HG03025 (cell line): ENCODE data around the gene OR51A7.
"Not testable (repeated sequence)": the region's sequence is repeated elsewhere in the genome, so short reads cannot be mapped to it uniquely, and the experiment has no call there.

Experiments used
- ATAC-seq: cut with Tn5 transposase; IDR thresholded peaks from one replicate; pipeline ENCODE4 v1.9.1; 2021; ENCODE audit warnings: mild to moderate bottlenecking, moderate library complexity; ENCODE audit not compliant: unreplicated experiment, low FRiP score

The OR51A7 gene

DNA sequence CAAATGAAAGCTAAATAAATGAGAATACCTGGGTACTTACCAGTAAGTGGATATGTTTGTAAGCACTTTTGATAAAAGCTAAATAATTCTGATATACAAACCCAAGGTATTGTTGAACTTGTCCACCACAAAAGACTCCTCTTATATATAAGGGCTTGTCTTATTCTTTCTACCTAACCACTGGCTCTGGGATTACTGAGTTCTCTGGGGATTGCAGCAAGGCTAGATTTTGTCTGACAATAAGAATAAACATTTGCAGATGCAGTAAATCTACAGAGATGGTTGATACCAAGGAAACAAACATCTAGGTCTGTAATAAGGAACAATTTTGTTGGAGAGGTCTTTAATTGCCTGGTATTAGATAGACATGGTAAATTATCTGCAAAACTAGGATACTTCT lies 43.9 kb downstream of the OR51A7 start, which contains the start of gene OR51A4:
Gene OR51A4, minus strand, starts transcription at position 101 of the 400 bp plus-strand sequence. CDS start 505 bp downstream, outside the sequence.
- ATAC-seq, result no peak

DNA sequence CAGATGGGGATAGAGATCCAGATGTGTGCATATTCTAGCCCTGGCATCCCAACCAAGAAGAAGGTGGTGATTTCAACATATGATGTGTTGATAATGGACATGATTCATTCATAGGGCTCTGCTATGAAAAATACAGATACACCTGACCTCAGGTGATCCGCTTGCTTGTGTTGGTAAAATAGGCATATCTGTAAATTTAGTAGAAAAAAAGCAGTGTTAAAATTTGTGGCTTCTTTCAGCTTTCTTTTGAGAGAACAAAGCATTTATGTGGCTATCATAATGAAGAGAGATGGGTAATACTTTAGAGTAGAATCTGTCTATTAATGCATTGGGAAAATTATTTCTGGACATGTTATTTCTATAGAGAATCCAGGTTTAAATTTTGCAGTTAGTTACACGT lies 52.0 kb downstream of the OR51A7 start, which contains the start of gene OR51A2:
Gene OR51A2, minus strand, starts transcription at position 101 of the 400 bp plus-strand sequence. Its CDS starts 0 bp downstream, at position 101.
- not testable (repeated sequence) for ATAC-seq

DNA sequence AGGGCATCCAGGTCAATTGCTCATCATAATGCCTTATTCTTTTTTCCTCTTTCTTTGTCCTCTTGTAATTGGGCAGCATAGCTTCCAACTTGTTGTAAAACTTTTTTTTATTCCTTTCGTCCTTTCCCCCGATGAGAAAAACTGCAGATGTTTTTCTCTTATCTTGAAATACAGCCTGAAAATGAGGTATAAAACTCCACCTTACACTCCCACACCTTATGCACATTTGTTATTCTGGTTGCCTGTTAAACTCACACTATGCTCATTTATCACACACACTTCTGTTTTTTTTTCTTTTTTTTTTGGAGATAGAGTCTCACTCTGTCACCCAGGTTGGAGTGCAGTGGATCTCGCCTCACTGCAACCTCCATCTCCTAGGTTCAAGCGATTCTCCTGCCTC lies 53.8 kb downstream of the OR51A7 start:
- ATAC-seq, result no peak
